Dermis blood vessel endothelial cell (primary cell): ENCODE data around the gene SCAMP4. TPM values are rescaled to one million over a fixed set of nuclear protein-coding genes. Genes with fewer than 3 reads are reported as not detected.

Experiments used
- DNase-seq: peaks from one replicate; pipeline ENCODE4 v3.0.0; 2010
- total RNA-seq: library from RNA; depleted of rRNA; stranded (reverse); fragments of >200 nt; gene quantifications from 2 replicates; pipeline ENCODE4 v1.2.3, GENCODE V29; 2014

The SCAMP4 gene
- total RNA-seq, 1 donor from 2014 or later, result 34.7 TPM

DNA sequence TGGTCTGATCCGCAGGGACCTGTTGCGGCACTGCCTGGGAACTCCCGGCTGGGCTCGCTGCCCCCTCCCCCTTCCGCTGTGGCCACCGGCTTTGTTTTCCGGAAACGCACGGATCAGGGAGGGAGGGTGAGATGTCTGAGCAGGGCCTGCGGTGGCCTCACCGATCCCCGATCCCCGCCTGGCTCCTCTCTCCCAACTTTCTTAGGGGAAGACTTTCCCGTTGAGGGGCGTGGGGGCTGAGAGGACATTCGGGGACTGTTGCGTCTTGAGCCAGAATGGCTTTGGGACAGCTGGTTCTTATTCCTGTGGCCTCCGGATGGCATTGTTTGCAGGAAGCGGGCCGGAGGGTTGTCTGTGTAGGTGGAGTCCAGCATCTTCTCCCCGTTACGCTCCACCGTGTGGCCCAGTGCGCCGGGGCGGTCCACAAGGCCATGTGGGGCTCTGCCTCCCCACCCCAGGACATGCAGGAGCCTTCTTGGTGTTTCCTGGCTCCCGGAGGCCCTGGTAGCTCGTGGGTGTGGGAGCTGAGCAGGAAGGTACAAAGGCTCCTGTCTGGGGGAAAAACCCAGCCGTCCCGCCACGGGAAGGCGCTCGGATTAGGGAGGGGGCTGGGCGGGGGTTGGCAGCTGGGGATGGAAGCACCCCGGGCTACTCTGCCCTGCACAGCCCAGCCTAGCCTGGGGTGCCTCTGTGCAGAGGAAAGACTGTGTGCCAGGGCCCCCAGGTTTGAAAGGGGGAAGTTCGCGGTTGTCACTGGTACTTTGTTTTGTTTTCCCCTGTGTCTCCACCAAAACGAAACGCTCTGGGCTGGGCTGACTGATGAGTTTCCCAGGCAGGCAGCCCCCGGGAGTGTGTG lies 37.1 kb downstream of the SCAMP4 start:
- DNase-seq, result peak; percentile 72

DNA sequence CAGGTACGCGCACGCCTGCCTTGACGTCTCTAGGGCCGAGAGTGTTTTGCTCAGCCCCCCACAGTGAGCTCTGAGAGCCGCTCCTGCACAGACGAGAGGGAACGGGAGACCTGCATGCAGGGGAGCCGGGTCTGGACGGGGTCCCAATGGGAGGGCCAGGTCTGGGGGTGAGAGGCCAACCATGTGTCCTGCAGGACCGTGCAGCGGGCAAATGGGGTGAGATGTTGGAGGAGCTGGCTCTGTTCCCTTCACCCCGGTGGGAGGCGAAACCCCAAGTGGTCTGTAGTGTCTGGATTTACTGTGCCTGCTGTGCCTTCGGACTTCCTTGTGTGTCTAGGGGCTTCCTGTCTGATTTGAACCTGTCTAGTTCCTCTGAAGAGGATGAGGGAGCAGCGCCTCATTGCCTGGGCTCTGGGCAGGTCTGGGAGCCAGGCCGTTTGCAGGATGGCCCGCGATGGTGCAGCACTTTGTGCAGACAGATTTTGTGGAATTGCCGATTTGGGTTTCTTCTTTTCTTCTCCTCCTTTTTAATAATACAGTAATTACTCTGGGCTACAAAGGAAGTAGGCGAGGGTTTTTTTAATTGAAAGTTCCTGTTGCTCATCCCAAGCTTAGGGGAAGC lies 37.8 kb downstream of the SCAMP4 start:
- DNase-seq, result peak; percentile 22

GRCh38 chr19:1943661-1944087 lies 38.5 kb downstream of the SCAMP4 start:
- no peak for DNase-seq

GRCh38 chr19:1944088-1944915 lies 39.1 kb downstream of the SCAMP4 start:
- no peak for DNase-seq

- no peak for DNase-seq
Measured at GRCh38 chr19:1944916-1945561, 39.8 kb downstream of the SCAMP4 start.

- DNase-seq, result peak; percentile 69
Measured at GRCh38 chr19:1945899-1946298, 40.7 kb downstream of the SCAMP4 start.

DNA sequence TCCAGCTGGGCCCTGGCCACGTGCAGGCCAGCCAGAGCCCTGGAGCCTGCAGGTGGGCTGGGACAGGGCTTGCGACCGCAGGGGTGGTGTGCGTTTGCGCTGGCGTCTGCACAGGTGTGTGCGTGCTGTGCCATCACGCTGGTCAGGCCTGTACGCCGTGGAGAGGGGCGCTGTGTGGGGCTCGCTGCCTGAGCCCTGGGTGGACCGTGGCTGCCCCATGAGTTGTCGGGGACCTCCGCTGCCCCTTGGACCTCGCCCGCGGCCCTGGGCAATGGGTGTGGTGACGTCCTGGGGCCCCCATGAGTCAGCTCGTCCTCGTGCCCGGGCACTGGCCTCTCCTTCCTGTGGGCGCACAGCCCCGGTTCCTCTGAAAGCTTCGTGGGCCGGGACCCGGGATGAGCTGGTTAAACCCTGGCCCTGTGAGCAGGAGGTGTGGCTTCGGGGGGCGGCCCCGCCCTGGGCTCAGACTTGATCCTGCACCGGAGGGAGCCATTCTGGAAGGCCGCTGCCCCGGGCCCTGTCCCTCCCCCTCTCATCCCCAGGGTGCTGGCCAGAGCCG lies 42.5 kb downstream of the SCAMP4 start:
- no peak for DNase-seq

- DNase-seq, result no peak
Measured at GRCh38 chr19:1949304-1950101, 44.3 kb downstream of the SCAMP4 start.

GRCh38 chr19:1950640-1951039 lies 45.4 kb downstream of the SCAMP4 start:
- DNase-seq, result no peak

DNA sequence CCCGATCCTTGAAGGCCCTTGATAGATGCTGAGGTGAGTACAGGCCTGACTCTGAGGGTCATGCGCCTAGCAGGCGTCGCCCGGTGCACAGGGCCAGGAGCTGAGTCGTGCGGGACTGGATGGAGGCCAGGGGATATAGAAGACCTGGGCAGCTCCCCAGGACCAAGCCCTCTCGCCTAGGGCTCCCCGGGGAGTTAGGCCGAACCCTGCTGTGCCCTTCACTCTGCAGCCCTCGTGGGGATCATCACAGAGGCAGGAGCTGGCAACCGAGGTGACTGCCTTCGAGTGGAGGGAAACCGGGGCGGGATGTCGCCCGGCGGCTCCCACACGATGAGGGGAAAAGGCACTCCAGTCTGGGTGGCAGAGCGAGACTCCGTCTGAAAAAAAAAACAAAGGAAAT lies 47.4 kb downstream of the SCAMP4 start:
- DNase-seq, result no peak

DNA sequence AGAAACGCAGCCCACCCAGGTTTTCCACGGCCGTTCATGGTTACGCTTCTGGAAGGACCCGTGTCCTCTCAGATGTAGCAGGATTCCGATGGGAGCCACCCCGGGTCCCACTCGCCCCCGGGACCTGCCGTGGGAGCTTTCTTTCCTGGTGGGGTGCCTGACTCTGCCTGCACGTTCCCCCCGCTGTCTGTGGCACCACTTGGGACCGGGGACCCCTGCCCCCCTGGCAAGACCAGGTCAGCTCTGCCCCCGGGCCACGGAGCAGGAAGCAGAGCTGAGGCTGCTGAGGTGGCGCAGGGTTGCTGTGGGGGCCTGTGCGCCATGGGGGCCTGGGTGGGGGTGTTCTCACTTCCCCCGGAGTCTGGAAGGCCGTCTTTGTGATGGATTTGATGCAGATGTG lies 47.8 kb downstream of the SCAMP4 start:
- no peak for DNase-seq

DNA sequence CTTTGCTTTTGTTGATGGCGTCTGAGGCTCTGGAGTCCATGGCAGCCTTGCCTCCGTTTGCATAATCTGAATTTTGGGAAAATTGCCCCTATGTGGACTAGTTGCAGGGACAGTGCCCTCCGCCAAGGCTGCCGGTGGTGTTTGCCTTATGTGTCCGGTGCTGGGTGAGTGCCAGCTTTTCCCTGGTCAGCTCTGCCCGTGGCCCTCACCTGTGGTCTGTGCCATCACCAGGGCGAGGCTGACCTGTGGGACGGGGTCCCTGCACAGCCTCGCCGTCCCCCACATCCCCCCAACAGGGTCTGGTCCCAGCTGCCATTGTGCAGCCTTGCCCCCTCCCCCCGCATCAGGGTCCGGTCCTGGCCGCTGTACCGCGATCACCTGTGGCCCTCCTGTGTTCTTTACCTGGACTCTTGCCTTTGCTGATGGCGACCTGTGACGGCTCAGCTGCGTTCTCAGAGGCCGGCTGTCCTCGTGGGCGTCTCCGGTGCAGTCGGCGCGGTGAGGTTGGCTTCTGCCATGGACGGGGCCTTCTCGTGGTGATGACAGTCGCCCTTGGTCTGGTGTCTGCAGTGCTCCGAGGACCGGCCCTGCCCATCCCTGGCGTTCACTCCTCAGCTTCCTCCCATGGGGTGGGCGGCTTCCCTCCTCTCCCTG lies 48.4 kb downstream of the SCAMP4 start:
- no peak for DNase-seq

- DNase-seq, result no peak
Measured at GRCh38 chr19:1954532-1954933, 49.3 kb downstream of the SCAMP4 start.

GRCh38 chr19:1955171-1956121 lies 50.2 kb downstream of the SCAMP4 start:
- no peak for DNase-seq

DNA sequence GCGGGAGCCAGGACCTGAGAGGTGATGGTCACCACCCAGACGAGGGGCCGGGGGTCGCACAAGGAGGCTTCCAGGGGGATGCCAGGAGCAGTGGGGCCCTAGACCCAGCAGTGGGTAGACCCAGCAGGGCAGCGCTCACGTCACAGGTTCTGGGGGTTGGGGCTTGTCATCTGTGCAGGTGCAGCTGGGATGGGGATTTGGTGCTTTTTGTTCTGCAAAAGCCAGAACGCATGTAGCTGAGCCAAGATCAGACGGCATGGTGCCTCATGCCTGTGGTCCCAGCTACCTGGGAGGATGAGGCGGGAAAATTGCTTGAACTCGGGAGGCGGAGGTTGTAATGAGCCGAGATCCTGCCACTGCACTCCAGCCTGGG lies 50.9 kb downstream of the SCAMP4 start:
- DNase-seq, result no peak

- DNase-seq, result no peak
Measured at GRCh38 chr19:1956868-1957492, 51.8 kb downstream of the SCAMP4 start.

DNA sequence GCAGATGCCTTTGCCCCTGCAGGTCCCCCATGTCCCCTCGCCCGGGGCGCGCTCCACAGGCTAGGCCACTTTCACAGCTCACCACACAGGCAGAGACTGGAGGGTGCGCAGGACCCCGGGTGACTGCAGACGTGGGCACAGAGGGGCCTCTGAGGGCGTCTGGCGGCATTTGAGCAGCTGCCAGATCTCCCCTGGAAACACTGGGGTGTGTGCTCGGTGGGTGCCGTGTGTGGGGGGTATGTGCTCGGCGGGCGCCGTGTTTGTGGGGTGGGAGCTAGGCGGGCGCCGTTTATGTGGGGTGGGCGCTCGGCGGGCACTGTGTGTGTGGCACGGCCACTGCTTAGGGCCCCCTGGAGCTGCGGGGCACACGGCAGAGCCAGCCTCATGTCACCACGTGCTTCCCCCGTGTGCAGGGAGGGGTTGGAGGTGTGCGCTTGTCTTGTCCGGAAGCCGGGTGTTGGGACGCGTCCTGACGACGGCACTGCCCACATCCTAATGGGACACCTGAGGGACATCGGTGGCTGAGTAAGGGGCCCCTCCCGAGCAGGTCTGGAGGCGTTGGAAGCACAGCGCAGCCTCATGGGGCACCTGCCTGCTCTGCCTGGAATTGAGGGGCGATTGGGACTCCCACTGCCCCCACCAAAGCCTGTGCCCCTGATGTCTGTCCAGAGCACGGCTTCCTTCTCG lies 52.5 kb downstream of the SCAMP4 start:
- no peak for DNase-seq

DNA sequence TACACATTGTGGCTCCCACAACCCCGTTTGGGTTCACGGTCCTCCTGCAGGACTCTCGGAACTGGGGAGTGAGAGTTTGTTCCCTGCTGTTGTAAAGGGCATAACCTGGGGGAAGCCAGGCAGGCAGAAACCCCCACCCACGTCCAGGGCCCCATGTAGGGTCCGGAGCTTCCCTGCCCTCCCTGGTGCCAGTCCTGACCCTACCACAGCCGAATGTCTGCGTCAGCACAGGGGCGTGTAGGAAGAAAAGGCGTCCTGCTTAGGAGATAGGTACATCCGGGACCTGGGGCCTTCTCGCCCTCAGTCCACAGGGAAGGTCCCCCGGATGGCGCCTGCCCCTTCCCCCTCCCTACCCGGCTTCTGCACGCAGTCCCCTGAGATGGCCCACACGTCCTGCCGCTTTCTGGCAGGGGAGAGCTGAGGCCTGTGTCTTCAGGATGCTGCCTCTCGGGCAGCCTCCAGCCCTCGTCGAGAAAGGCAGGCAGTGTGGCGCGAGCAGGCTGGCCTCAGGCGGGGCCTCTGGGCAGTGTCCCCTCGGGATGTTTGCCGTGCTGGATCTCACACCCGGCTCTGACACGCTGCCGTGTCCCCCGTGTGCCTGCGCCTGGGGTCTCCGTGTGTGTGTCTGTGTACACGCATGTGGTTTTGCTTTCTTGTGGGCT lies 54.9 kb downstream of the SCAMP4 start:
- no peak for DNase-seq
